Measurements from ENCODE around the gene ALK.
"Not testable (repeated sequence)": the region's sequence is repeated elsewhere in the genome, so short reads cannot be mapped to it uniquely, and the experiment has no call there.

Gene ALK

GRCh38 chr2:29251406-29251805 lies 670.0 kb downstream of the ALK start:
- Histone ChIP-seq H3K4me3 (ENCODE audit: low read length) (no peak overlapping the region), H3K9ac (ENCODE audit: low read length) (no peak overlapping the region), H3K27ac (ENCODE audit: low read depth, low read length) (no peak overlapping the region), H3K27me3 (ENCODE audit: control insufficient read depth, insufficient read depth, low read length) (no peaks in the 10 kb centered on the region), H3K36me3 (ENCODE audit: control insufficient read depth, insufficient read depth, low read length) (no peaks in the 10 kb centered on the region), H3K4me1 (ENCODE audit: control insufficient read depth, insufficient read depth, low read length) (no peaks in the 10 kb centered on the region)

GRCh38 chr2:29250977-29251376 lies 670.4 kb downstream of the ALK start:
- H3K36me3 ChIP-seq (ENCODE audit: control insufficient read depth, insufficient read depth, low read length) = no peaks in the 10 kb centered on the region
- H3K27me3 ChIP-seq (ENCODE audit: control insufficient read depth, insufficient read depth, low read length) = no peaks in the 10 kb centered on the region
- H3K27ac ChIP-seq (ENCODE audit: low read depth, low read length) = no peak overlapping the region
- H3K4me1 ChIP-seq (ENCODE audit: control insufficient read depth, insufficient read depth, low read length) = no peaks in the 10 kb centered on the region
- H3K9ac ChIP-seq (ENCODE audit: low read length) = no peak overlapping the region
- H3K4me3 ChIP-seq (ENCODE audit: low read length) = no peak overlapping the region

- Histone ChIP-seq H3K9ac (ENCODE audit: low read length) (no peak overlapping the region), H3K27me3 (ENCODE audit: control insufficient read depth, insufficient read depth, low read length) (no peaks in the 10 kb centered on the region), H3K27ac (ENCODE audit: low read depth, low read length) (no peak overlapping the region), H3K4me1 (ENCODE audit: control insufficient read depth, insufficient read depth, low read length) (no peaks in the 10 kb centered on the region), H3K36me3 (ENCODE audit: control insufficient read depth, insufficient read depth, low read length) (no peaks in the 10 kb centered on the region), H3K4me3 (ENCODE audit: low read length) (no peak overlapping the region)
Measured at GRCh38 chr2:29249666-29250253, 671.6 kb downstream of the ALK start.

- no peaks in the 10 kb centered on the region for H3K27me3 ChIP-seq (ENCODE audit: control insufficient read depth, insufficient read depth, low read length)
- no peak overlapping the region for H3K27ac ChIP-seq (ENCODE audit: low read depth, low read length)
- H3K9ac ChIP-seq (ENCODE audit: low read length) = no peak overlapping the region
- H3K4me1 ChIP-seq (ENCODE audit: control insufficient read depth, insufficient read depth, low read length) = no peaks in the 10 kb centered on the region
- no peaks in the 10 kb centered on the region for H3K36me3 ChIP-seq (ENCODE audit: control insufficient read depth, insufficient read depth, low read length)
- H3K4me3 ChIP-seq (ENCODE audit: low read length) = no peak overlapping the region
Measured at GRCh38 chr2:29247336-29247914, 674.0 kb downstream of the ALK start.

- Histone ChIP-seq H3K27ac (ENCODE audit: low read depth, low read length) (no peak overlapping the region), H3K36me3 (ENCODE audit: control insufficient read depth, insufficient read depth, low read length) (no peaks in the 10 kb centered on the region)
Measured at GRCh38 chr2:29246383-29247300, 674.7 kb downstream of the ALK start.

GRCh38 chr2:29245742-29246382 lies 675.5 kb downstream of the ALK start:
- Histone ChIP-seq H3K27me3 (ENCODE audit: control insufficient read depth, insufficient read depth, low read length) (no peaks in the 10 kb centered on the region), H3K9ac (ENCODE audit: low read length) (no peak overlapping the region), H3K36me3 (ENCODE audit: control insufficient read depth, insufficient read depth, low read length) (no peaks in the 10 kb centered on the region), H3K4me3 (ENCODE audit: low read length) (no peak overlapping the region), H3K27ac (ENCODE audit: low read depth, low read length) (no peak overlapping the region), H3K4me1 (ENCODE audit: control insufficient read depth, insufficient read depth, low read length) (no peaks in the 10 kb centered on the region)

More at GRCh38 chr2:29246383-29247300, 674.7 kb downstream of the ALK start:
- no peaks in the 10 kb centered on the region for H3K4me1 ChIP-seq (ENCODE audit: control insufficient read depth, insufficient read depth, low read length)
- no peaks in the 10 kb centered on the region for H3K27me3 ChIP-seq (ENCODE audit: control insufficient read depth, insufficient read depth, low read length)
- no peak overlapping the region for H3K4me3 ChIP-seq (ENCODE audit: low read length)
- H3K9ac ChIP-seq (ENCODE audit: low read length) = no peak overlapping the region

GRCh38 chr2:29245035-29245741 lies 676.2 kb downstream of the ALK start:
- H3K4me1 ChIP-seq (ENCODE audit: control insufficient read depth, insufficient read depth, low read length); H3K27me3 ChIP-seq (ENCODE audit: control insufficient read depth, insufficient read depth, low read length); H3K4me3 ChIP-seq (ENCODE audit: low read length); H3K9ac ChIP-seq (ENCODE audit: low read length); H3K27ac ChIP-seq (ENCODE audit: low read depth, low read length); H3K36me3 ChIP-seq (ENCODE audit: control insufficient read depth, insufficient read depth, low read length): not testable (repeated sequence)

GRCh38 chr2:29242621-29243375 lies 678.6 kb downstream of the ALK start:
- H3K27me3 ChIP-seq (ENCODE audit: control insufficient read depth, insufficient read depth, low read length) = no peaks in the 10 kb centered on the region
- no peaks in the 10 kb centered on the region for H3K36me3 ChIP-seq (ENCODE audit: control insufficient read depth, insufficient read depth, low read length)
- H3K4me3 ChIP-seq (ENCODE audit: low read length) = no peak overlapping the region
- H3K27ac ChIP-seq (ENCODE audit: low read depth, low read length) = no peak overlapping the region
- H3K9ac ChIP-seq (ENCODE audit: low read length) = no peak overlapping the region
- H3K4me1 ChIP-seq (ENCODE audit: control insufficient read depth, insufficient read depth, low read length) = no peaks in the 10 kb centered on the region

- Histone ChIP-seq H3K27ac (ENCODE audit: low read depth, low read length) (no peak overlapping the region), H3K9ac (ENCODE audit: low read length) (no peak overlapping the region), H3K27me3 (ENCODE audit: control insufficient read depth, insufficient read depth, low read length) (no peaks in the 10 kb centered on the region), H3K4me1 (ENCODE audit: control insufficient read depth, insufficient read depth, low read length) (no peaks in the 10 kb centered on the region), H3K4me3 (ENCODE audit: low read length) (no peak overlapping the region), H3K36me3 (ENCODE audit: control insufficient read depth, insufficient read depth, low read length) (no peaks in the 10 kb centered on the region)
Measured at GRCh38 chr2:29241955-29242565, 679.3 kb downstream of the ALK start.

GRCh38 chr2:29241341-29241740 lies 680.0 kb downstream of the ALK start:
- H3K36me3 ChIP-seq (ENCODE audit: control insufficient read depth, insufficient read depth, low read length) = no peaks in the 10 kb centered on the region

GRCh38 chr2:29240601-29241000 lies 680.8 kb downstream of the ALK start:
- no peaks in the 10 kb centered on the region for H3K36me3 ChIP-seq (ENCODE audit: control insufficient read depth, insufficient read depth, low read length)
- no peak overlapping the region for H3K27ac ChIP-seq (ENCODE audit: low read depth, low read length)
- H3K4me3 ChIP-seq (ENCODE audit: low read length) = no peak overlapping the region
- H3K9ac ChIP-seq (ENCODE audit: low read length) = no peak overlapping the region
- no peaks in the 10 kb centered on the region for H3K27me3 ChIP-seq (ENCODE audit: control insufficient read depth, insufficient read depth, low read length)
- H3K4me1 ChIP-seq (ENCODE audit: control insufficient read depth, insufficient read depth, low read length) = no peaks in the 10 kb centered on the region

More at GRCh38 chr2:29241341-29241740, 680.0 kb downstream of the ALK start:
- Histone ChIP-seq H3K4me3 (ENCODE audit: low read length) (no peak overlapping the region), H3K4me1 (ENCODE audit: control insufficient read depth, insufficient read depth, low read length) (no peaks in the 10 kb centered on the region), H3K9ac (ENCODE audit: low read length) (no peak overlapping the region), H3K27ac (ENCODE audit: low read depth, low read length) (no peak overlapping the region), H3K27me3 (ENCODE audit: control insufficient read depth, insufficient read depth, low read length) (no peaks in the 10 kb centered on the region)
